Transverse colon (tissue), 4 donors: Measurements from ENCODE around the gene TAL2. TPM values are rescaled to one million over a fixed set of nuclear protein-coding genes. Genes with fewer than 3 reads are reported as not detected.
"Not testable (repeated sequence)": the region's sequence is repeated elsewhere in the genome, so short reads cannot be mapped to it uniquely, and the experiment has no call there.

ENCODE experiments used
- DNase-seq: peaks from one replicate; pipeline ENCODE4 v3.0.0-alpha.2; 2019
- H3K27ac ChIP-seq, 4 donors: fragments of 200-600 bp; sonication (generic); 2 replicates each; pipeline ENCODE4 v1.5.1; 2016 to 2018; ENCODE audit warnings: inconsistent platforms in 4 of 4
- H3K27me3 ChIP-seq: fragments of 200-600 bp; sonication (generic); 2 replicates; pipeline ENCODE4 v1.5.1; 2017; ENCODE audit warnings: inconsistent platforms
- H3K36me3 ChIP-seq, 4 donors: fragments of 200-600 bp; sonication (generic); 2 replicates each; pipeline ENCODE4 v1.5.1; 2017 to 2019; ENCODE audit warnings: inconsistent platforms in 4 of 4
- H3K4me1 ChIP-seq, 4 donors: fragments of 200-600 bp; sonication (generic); 2 replicates each; pipeline ENCODE4 v1.5.1; 2017 to 2020; ENCODE audit warnings: inconsistent platforms in 4 of 4
- H3K4me3 ChIP-seq, 4 donors: fragments of 200-600 bp; sonication (generic); 1 replicate in 1 of 4; 2 replicates in 3 of 4; pipeline versions ENCODE4 v1.5.1 to v1.6.1; 2017 to 2019; ENCODE audit warnings: inconsistent platforms in 4 of 4
- H3K9me3 ChIP-seq, 2 donors: fragments of 200-600 bp; sonication (generic); 2 replicates each; pipeline ENCODE4 v1.5.1; 2017 to 2019; ENCODE audit warnings: inconsistent platforms in 2 of 2
- EP300 ChIP-seq: sonication (generic); formaldehyde crosslinking; IDR thresholded peaks from one replicate; pipeline ENCODE4 v1.6.1; 2017; ENCODE audit warnings: antibody characterized with exemption, low read depth
- POLR2A ChIP-seq: fragments of 450-650 bp; IDR thresholded peaks from one replicate; pipeline ENCODE4 v1.6.1; 2016; ENCODE audit warnings: antibody characterized with exemption, mild to moderate bottlenecking, moderate library complexity
- POLR2AphosphoS5 ChIP-seq, 3 donors: sonication (generic); formaldehyde crosslinking; IDR thresholded peaks; one replicate each; pipeline ENCODE4 v1.6.1; 2016; ENCODE audit warnings: antibody characterized with exemption in 3 of 3
- WGBS, 2 donors: methylation state at CpG; one replicate each; pipeline ENCODE4 v1.1.5; 2018; ENCODE audit warnings: low coverage in 1 of 2; 5-methylcytosine and 5-hydroxymethylcytosine counted together
- in situ Hi-C, 4 donors: fragments of 200-750 bp; cut with MboI; loops; one replicate each; pipeline versions ENCODE4 v1.15.0 to v1.15.1; 2017; ENCODE audit warnings: low sequenced_read_pairs in 3 of 4, low pct_ligation_motif_present in 1 of 4, low pct_unique_long_range_greater_than_20kb in 1 of 4
- intact Hi-C: fragments of 100-400 bp; cut with DNase I; formaldehyde crosslinking; loops from one replicate; pipeline ENCODE4 v1.15.1; 2023; ENCODE audit warnings: low total_unique reads
- total RNA-seq, 4 donors: library from RNA; depleted of rRNA; stranded (reverse); fragments of >200 nt; gene quantifications; one replicate each; pipeline ENCODE4 v1.1.0, GENCODE V29; 2016
- TF ChIP-seq, protein P1 (sequence below), 5 experiments: fragments of 200-600 bp in 3 of 5; fragments of 450-650 bp in 2 of 5; sonication (generic) in 3 of 5; IDR thresholded peaks; 1 replicate in 2 of 5; 2 replicates in 3 of 5; pipeline ENCODE4 v1.5.1; 2016 to 2017; ENCODE audit warnings: antibody characterized with exemption in 5 of 5, inconsistent platforms in 3 of 5, mild to moderate bottlenecking in 2 of 5, moderate library complexity in 1 of 5

Gene TAL2
- total RNA-seq, 4 donors from 2014 or later: not detected

DNA sequence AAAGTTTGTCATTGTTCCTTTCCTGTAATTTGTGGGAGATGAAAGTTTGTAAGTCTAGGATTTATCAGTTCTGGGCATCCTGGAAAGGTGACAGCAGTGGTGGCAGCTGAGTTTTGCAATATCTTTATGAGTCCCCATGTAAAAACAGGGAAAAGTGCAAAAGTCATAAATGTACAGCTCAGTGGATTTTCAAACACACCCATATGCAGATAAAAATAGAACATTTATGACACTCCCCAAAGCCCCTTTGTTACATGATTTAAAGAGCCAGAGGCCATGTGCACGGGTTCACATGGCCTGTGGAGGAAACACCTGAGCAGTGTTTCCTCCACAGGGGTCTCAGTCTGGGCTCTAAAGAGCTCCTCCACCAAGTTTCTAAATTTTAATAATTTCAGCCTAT is 38.4 kb downstream of the TAL2 start:
- no peak overlapping the region for H3K4me3 ChIP-seq
- in situ Hi-C loops (loop anchor here in 2 of 4 donors (25.0 kb wide), 2 partner anchors 88 to 263 kb away; partner anchors contain the start of gene FSD1L (in 2 of the 2)), intact Hi-C loops (no loop called here)
- WGBS, 2 donors: 37% methylated on average over 1 of the region's 1 CpG; no CpG with 5 or more reads in 1 of the 2 donors
- H3K27ac ChIP-seq: peak overlapping the region; percentile 37 to 57 (median 50)
- H3K36me3 ChIP-seq: no peaks in the 10 kb centered on the region
- peaks cover under 1 to 37% (median 8%) of the 10 kb centered on the region in 4 donors for H3K4me1 ChIP-seq
- H3K27me3 ChIP-seq: no peaks in the 10 kb centered on the region
- no peaks in the 10 kb centered on the region for H3K9me3 ChIP-seq
- peak; percentile 34 for DNase-seq
- TF ChIP-seq POLR2AphosphoS5 (IDR thresholded peaks at IDR 0.05): no peak
- no peak for TF ChIP-seq EP300
- TF ChIP-seq POLR2A: no peak
- TF ChIP-seq, protein P1, sequence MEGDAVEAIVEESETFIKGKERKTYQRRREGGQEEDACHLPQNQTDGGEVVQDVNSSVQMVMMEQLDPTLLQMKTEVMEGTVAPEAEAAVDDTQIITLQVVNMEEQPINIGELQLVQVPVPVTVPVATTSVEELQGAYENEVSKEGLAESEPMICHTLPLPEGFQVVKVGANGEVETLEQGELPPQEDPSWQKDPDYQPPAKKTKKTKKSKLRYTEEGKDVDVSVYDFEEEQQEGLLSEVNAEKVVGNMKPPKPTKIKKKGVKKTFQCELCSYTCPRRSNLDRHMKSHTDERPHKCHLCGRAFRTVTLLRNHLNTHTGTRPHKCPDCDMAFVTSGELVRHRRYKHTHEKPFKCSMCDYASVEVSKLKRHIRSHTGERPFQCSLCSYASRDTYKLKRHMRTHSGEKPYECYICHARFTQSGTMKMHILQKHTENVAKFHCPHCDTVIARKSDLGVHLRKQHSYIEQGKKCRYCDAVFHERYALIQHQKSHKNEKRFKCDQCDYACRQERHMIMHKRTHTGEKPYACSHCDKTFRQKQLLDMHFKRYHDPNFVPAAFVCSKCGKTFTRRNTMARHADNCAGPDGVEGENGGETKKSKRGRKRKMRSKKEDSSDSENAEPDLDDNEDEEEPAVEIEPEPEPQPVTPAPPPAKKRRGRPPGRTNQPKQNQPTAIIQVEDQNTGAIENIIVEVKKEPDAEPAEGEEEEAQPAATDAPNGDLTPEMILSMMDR (IDR thresholded peaks at IDR 0.05): no peak

DNA sequence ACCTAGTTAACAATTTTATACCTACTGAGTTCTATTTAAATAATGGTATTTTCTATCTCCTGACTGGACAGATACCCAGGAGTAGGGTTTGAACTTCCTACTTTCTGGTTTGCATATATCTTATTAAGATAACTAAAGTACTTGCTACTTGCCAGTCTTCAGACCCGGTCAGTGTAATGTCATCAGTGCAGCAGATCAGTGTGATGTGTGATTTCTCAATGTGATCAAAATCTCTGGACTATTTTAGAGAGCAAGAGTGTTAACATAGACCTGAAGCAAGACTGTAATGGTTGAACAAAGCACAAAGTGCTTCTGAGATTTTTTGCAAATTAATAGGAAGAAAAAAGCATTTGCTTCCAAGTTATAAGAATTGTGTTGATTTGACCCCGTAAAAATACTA is 38.9 kb downstream of the TAL2 start:
- 72 to 80% methylated on average over 2 of the region's 2 CpGs for WGBS, 2 donors
- Histone ChIP-seq H3K4me3 (no peak overlapping the region), H3K4me1 (peaks cover 0 to 32% (median 8%) of the 10 kb centered on the region in 4 donors), H3K36me3 (no peaks in the 10 kb centered on the region), H3K9me3 (no peaks in the 10 kb centered on the region), H3K27me3 (no peaks in the 10 kb centered on the region), H3K27ac (peak overlapping the region; percentile 37 to 57 (median 50))
- intact Hi-C loops: no loop called here
- no peak for DNase-seq
- in situ Hi-C loops: loop anchor here in 2 of 4 donors (25.0 kb wide), 2 partner anchors 89 to 264 kb away; partner anchors contain the start of gene FSD1L (in 2 of the 2)
- TF ChIP-seq, protein P1 (IDR thresholded peaks at IDR 0.05): no peak

DNA sequence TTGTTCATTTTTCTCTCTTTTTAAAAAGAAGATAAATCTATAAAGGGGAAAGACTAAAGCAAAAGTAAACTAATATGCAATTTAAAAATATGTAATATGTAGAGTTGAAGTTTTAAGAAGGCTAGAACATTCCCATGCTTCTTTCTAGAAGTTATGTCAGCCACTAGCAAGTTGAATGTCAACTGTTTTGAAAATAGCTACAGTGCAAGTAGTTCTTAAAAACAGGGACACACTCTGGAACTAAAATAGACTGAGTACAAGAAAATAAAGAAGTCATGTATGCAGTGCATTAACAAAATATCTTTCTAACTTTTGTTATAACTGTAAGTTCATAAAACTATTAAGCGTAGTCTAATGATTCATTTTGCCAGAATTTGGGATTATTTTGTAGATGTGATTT is 40.0 kb downstream of the TAL2 start:
- no peak for DNase-seq
- no peak overlapping the region for H3K27ac ChIP-seq
- TF ChIP-seq POLR2AphosphoS5 (IDR thresholded peaks at IDR 0.05) (no peak), POLR2A (no peak), EP300 (no peak)
- TF ChIP-seq, protein P1 (IDR thresholded peaks at IDR 0.05): no peak
- H3K4me3 ChIP-seq: no peak overlapping the region
- intact Hi-C loops: no loop called here
- H3K4me1 ChIP-seq: peaks cover 0 to 30% (median 8%) of the 10 kb centered on the region in 4 donors
- H3K27me3 ChIP-seq: no peaks in the 10 kb centered on the region
- H3K9me3 ChIP-seq: no peaks in the 10 kb centered on the region
- in situ Hi-C loops: loop anchor here in 2 of 4 donors (25.0 kb wide), 2 partner anchors 90 to 265 kb away; partner anchors contain the start of gene FSD1L (in 2 of the 2)
- WGBS, 2 donors: 40 to 93% methylated on average over 1 of the region's 1 CpG
- no peaks in the 10 kb centered on the region for H3K36me3 ChIP-seq

DNA sequence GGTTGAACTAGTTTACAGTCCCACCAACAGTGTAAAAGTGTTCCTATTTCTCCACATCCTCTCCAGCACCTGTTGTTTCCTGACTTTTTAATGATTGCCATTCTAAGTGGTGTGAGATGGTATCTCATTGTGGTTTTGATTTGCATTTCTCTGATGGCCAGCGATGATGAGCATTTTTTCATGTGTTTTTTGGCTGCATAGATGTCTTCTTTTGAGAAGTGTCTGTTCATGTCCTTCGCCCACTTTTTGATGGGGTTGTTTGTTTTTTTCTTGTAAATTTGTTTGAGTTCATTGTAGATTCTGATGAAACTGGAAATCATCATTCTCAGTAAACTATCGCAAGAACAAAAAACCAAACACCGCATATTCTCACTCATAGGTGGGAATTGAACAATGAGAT is 41.4 kb downstream of the TAL2 start:
- 96 to 100% methylated on average over 2 to 4 of the region's 4 CpGs for WGBS, 2 donors
- in situ Hi-C loops: loop anchor here in 2 of 4 donors (25.0 kb wide), 2 partner anchors 91 to 266 kb away; partner anchors contain the start of gene FSD1L (in 2 of the 2)
- intact Hi-C loops, H3K36me3 ChIP-seq, H3K27ac ChIP-seq, H3K4me3 ChIP-seq, H3K27me3 ChIP-seq, DNase-seq, H3K9me3 ChIP-seq: not testable (repeated sequence)
- peaks cover 0 to 35% (median 12%) of the 10 kb centered on the region in 4 donors for H3K4me1 ChIP-seq

DNA sequence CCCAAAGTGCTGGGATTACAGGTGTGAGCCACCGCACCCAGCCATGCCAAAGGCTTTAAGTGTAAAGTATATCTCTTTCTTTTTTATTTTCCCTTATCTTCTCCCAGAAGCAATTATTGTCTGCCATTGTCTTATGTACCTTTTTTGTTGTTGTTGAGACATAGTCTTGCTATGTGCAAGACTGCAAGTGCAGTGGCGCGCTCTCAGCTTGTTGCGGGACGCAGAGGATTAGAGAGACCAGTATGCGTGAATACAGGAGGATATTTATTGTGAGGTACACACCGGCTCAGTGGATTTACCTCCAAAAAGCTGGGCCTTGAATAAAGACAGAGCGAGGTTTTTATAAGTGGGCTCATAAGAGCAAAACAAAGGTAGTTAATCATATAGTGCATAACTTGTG is 43.9 kb downstream of the TAL2 start:
- 97 to 99% methylated on average over 8 of the region's 8 CpGs for WGBS, 2 donors
- TF ChIP-seq POLR2A (no peak), POLR2AphosphoS5 (IDR thresholded peaks at IDR 0.05) (no peak), EP300 (no peak)
- TF ChIP-seq, protein P1 (IDR thresholded peaks at IDR 0.05): no peak
- Histone ChIP-seq H3K4me1 (peaks cover 0 to 15% (median 4%) of the 10 kb centered on the region in 4 donors), H3K9me3 (no peaks in the 10 kb centered on the region), H3K27me3 (no peaks in the 10 kb centered on the region), H3K36me3 (no peaks in the 10 kb centered on the region), H3K27ac (no peak overlapping the region), H3K4me3 (no peak overlapping the region)
- in situ Hi-C loops: loop anchor here in 2 of 4 donors (25.0 kb wide), 2 partner anchors 94 to 269 kb away; partner anchors contain the start of gene FSD1L (in 2 of the 2)
- intact Hi-C loops: no loop called here
- no peak for DNase-seq
